H9 (cell line): Measurements from ENCODE around the gene GPATCH3. TPM values are rescaled to one million over a fixed set of nuclear protein-coding genes. Genes with fewer than 3 reads are reported as not detected.
A peak's percentile ranks its signal among the peaks of the same experiment; 100 is the strongest.

Experiments
- DNase-seq: peaks from one replicate; pipeline ENCODE4 v3.0.0-alpha.2; 2017
- H2AFZ ChIP-seq: one replicate; pipeline ENCODE4 v1.6.1; 2013; ENCODE audit warnings: mild to moderate bottlenecking, low read length, control low read depth, moderate library complexity
- H2AK5ac ChIP-seq: 2 replicates; pipeline ENCODE4 v1.6.1; 2013; ENCODE audit warnings: low read length, control low read depth, mixed read lengths; ENCODE audit not compliant: insufficient read length
- H2BK120ac ChIP-seq: one replicate; pipeline ENCODE4 v1.6.1; 2013; ENCODE audit warnings: low read depth, mild to moderate bottlenecking, low read length, control low read depth, inconsistent platforms; ENCODE audit not compliant: poor library complexity, severe bottlenecking
- H2BK12ac ChIP-seq: 2 replicates; pipeline ENCODE4 v1.6.1; 2013; ENCODE audit warnings: low read length, control low read depth, mixed read lengths, low read depth; ENCODE audit not compliant: insufficient read length
- H2BK15ac ChIP-seq: 2 replicates; pipeline ENCODE4 v1.6.1; 2013; ENCODE audit warnings: low read depth, low read length, control low read depth
- H2BK20ac ChIP-seq: one replicate; pipeline ENCODE4 v1.6.1; 2013; ENCODE audit warnings: low read depth, mild to moderate bottlenecking, low read length, control low read depth, inconsistent platforms; ENCODE audit not compliant: poor library complexity, severe bottlenecking
- H2BK5ac ChIP-seq: 2 replicates; pipeline ENCODE4 v1.6.1; 2013; ENCODE audit warnings: low read length, control low read depth, mixed read lengths; ENCODE audit not compliant: insufficient read length
- H3K14ac ChIP-seq: 2 replicates; pipeline ENCODE4 v1.6.1; 2013; ENCODE audit warnings: low read length, control low read depth; ENCODE audit not compliant: insufficient read depth
- H3K18ac ChIP-seq: 2 replicates; pipeline ENCODE4 v1.6.1; 2013; ENCODE audit warnings: low read depth, mild to moderate bottlenecking, mixed read lengths, low read length, control low read depth; ENCODE audit not compliant: insufficient read length
- H3K23ac ChIP-seq: 2 replicates; pipeline ENCODE4 v1.6.1; 2013; ENCODE audit warnings: low read length, control low read depth, mixed read lengths, low read depth; ENCODE audit not compliant: insufficient read length
- H3K23me2 ChIP-seq: 2 replicates; pipeline ENCODE4 v1.6.1; 2013; ENCODE audit warnings: low read depth, mild to moderate bottlenecking, mixed read lengths, low read length, control low read depth; ENCODE audit not compliant: insufficient read length, poor library complexity, severe bottlenecking
- H3K27ac ChIP-seq: 2 replicates; pipeline ENCODE4 v1.5.1; 2013; ENCODE audit warnings: low read length, control low read depth, mixed read lengths, low read depth; ENCODE audit not compliant: insufficient read length
- H3K27me3 ChIP-seq: 2 replicates; pipeline ENCODE4 v1.6.1; 2013; ENCODE audit warnings: low read length, control low read depth, inconsistent platforms; ENCODE audit not compliant: insufficient read depth
- H3K4ac ChIP-seq: 2 replicates; pipeline ENCODE4 v1.6.1; 2013; ENCODE audit warnings: low read depth, mild to moderate bottlenecking, control low read depth, inconsistent platforms, low read length, moderate library complexity
- H3K4me1 ChIP-seq: 2 replicates; pipeline ENCODE4 v1.6.1; 2013; ENCODE audit warnings: low read length, control low read depth, inconsistent platforms; ENCODE audit not compliant: insufficient read depth
- H3K4me2 ChIP-seq: 2 replicates; pipeline ENCODE4 v1.6.1; 2013; ENCODE audit warnings: low read length, control low read depth, mixed read lengths; ENCODE audit not compliant: insufficient read length, insufficient read depth
- H3K56ac ChIP-seq: 2 replicates; pipeline ENCODE4 v1.6.1; 2013; ENCODE audit warnings: low read depth, mild to moderate bottlenecking, mixed read lengths, low read length, control low read depth; ENCODE audit not compliant: insufficient read length
- H3K79me1 ChIP-seq: 2 replicates; pipeline ENCODE4 v1.6.1; 2013; ENCODE audit warnings: low read depth, mild to moderate bottlenecking, moderate library complexity, low read length, control low read depth, inconsistent platforms; ENCODE audit not compliant: insufficient read depth, poor library complexity, severe bottlenecking
- H3K79me2 ChIP-seq: 2 replicates; pipeline ENCODE4 v1.6.1; 2013; ENCODE audit warnings: low read length, control low read depth, inconsistent platforms; ENCODE audit not compliant: insufficient read depth
- H3K9ac ChIP-seq: 2 replicates; pipeline ENCODE4 v1.6.1; 2013; ENCODE audit warnings: low read length, control low read depth, mixed read lengths; ENCODE audit not compliant: insufficient read length; ENCODE audit errors: extremely low read depth
- H3K9me3 ChIP-seq: one replicate; pipeline ENCODE4 v1.6.1; 2013; ENCODE audit warnings: low read depth, low read length, inconsistent platforms; ENCODE audit not compliant: control insufficient read depth
- H3T11ph ChIP-seq: one replicate; pipeline ENCODE4 v1.6.1; 2013; ENCODE audit warnings: mild to moderate bottlenecking, low read length, control low read depth, inconsistent platforms
- H4K20me1 ChIP-seq: one replicate; pipeline ENCODE4 v1.6.1; 2013; ENCODE audit not compliant: control insufficient read depth, insufficient read length, insufficient read depth
- H4K5ac ChIP-seq: 2 replicates; pipeline ENCODE4 v1.6.1; 2013; ENCODE audit warnings: low read depth, mild to moderate bottlenecking, mixed read lengths, low read length, control low read depth; ENCODE audit not compliant: insufficient read length
- H4K8ac ChIP-seq: replicated peaks from 2 replicates; pipeline ENCODE4 v1.6.1; 2013; ENCODE audit warnings: low read length, control low read depth, mixed read lengths, low read depth; ENCODE audit not compliant: insufficient read length
- H4K91ac ChIP-seq: 2 replicates; pipeline ENCODE4 v1.6.1; 2013; ENCODE audit warnings: low read depth, mild to moderate bottlenecking, moderate library complexity, mixed read lengths, low read length, control low read depth; ENCODE audit not compliant: insufficient read length
- H3K27ac Mint-ChIP-seq, 3 experiments: 2 replicates in 2 of 3; 3 replicates in 1 of 3; pipeline ENCODE4 v1.8.0; 2020 to 2021; ENCODE audit warnings: mixed read lengths in 3 of 3, mild to moderate bottlenecking in 1 of 3, moderate library complexity in 1 of 3
- H3K27me3 Mint-ChIP-seq: 2 replicates; pipeline ENCODE4 v1.8.0; 2021; ENCODE audit warnings: low read depth, mild to moderate bottlenecking, moderate library complexity, mixed read lengths
- H3K36me3 Mint-ChIP-seq, 3 experiments: 2 replicates in 2 of 3; 3 replicates in 1 of 3; pipeline ENCODE4 v1.8.0; 2020 to 2021; ENCODE audit warnings: low read depth in 3 of 3, mixed read lengths in 3 of 3; ENCODE audit not compliant: insufficient read depth in 1 of 3
- H3K4me1 Mint-ChIP-seq, 2 experiments: 2 replicates each; pipeline ENCODE4 v1.8.0; 2020; ENCODE audit warnings: mixed read lengths in 2 of 2
- H3K4me3 Mint-ChIP-seq, 2 experiments: 2 replicates in 1 of 2; 3 replicates in 1 of 2; pipeline ENCODE4 v1.8.0; 2020 to 2021; ENCODE audit warnings: mild to moderate bottlenecking in 2 of 2, mixed read lengths in 2 of 2, moderate library complexity in 1 of 2
- H3K9me3 Mint-ChIP-seq, 2 experiments: 2 replicates in 1 of 2; 3 replicates in 1 of 2; pipeline ENCODE4 v1.8.0; 2020; ENCODE audit warnings: mild to moderate bottlenecking in 2 of 2, mixed read lengths in 2 of 2, moderate library complexity in 1 of 2
- CTCF ChIP-seq: fragments of 200-600 bp; sonication (generic); conservative IDR thresholded peaks from 3 replicates; pipeline ENCODE4 v1.8.0; 2021; ENCODE audit warnings: antibody characterized with exemption, mild to moderate bottlenecking
- WGBS: extraction: QIAGEN DNeasy Blood & Tissue Kit; methylation state at CpG from one replicate; pipeline ENCODE4 v1.1.7; 2013; ENCODE audit warnings: missing lambda C conversion rate, low lambda C conversion rate, mixed read lengths; ENCODE audit not compliant: insufficient read length; ENCODE audit errors: extremely low coverage; 5-methylcytosine and 5-hydroxymethylcytosine counted together
- total RNA-seq: library from RNA; stranded (reverse); gene quantifications from 2 replicates; pipeline ENCODE4 v1.2.1, GENCODE V29; 2021

The GPATCH3 gene
- total RNA-seq, 1 experiment from 2014 or later, result 19.4 TPM

DNA sequence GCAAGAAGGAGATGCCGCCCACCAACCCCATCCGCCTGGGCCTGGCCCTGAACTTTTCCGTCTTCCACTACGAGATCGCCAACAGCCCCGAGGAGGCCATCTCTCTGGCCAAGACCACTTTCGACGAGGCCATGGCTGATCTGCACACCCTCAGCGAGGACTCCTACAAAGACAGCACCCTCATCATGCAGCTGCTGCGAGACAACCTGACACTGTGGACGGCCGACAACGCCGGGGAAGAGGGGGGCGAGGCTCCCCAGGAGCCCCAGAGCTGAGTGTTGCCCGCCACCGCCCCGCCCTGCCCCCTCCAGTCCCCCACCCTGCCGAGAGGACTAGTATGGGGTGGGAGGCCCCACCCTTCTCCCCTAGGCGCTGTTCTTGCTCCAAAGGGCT is 36.6 kb downstream of the GPATCH3 start:
- no peaks in the 10 kb centered on the region; the same call in 1 of the 2 replicates for H3K27me3 ChIP-seq
- H3K79me1 ChIP-seq, result no peaks in the 10 kb centered on the region
- no peak overlapping the region for H2BK5ac ChIP-seq
- H4K20me1 ChIP-seq, result no peaks in the 10 kb centered on the region
- peak overlapping the region in 1 of 3 experiments; percentile 73; a peak in 1 of 7 replicates for H3K27ac Mint-ChIP-seq
- H3K36me3 Mint-ChIP-seq, result no peaks in the 10 kb centered on the region
- H3K4ac ChIP-seq, result no peak overlapping the region
- H3T11ph ChIP-seq, result no peak overlapping the region
- no peak overlapping the region for H2AFZ ChIP-seq
- no peak for TF ChIP-seq CTCF
- H3K4me1 ChIP-seq, result no peaks in the 10 kb centered on the region; the same call in 1 of the 2 replicates
- no peak for DNase-seq
- no peak overlapping the region for H2BK12ac ChIP-seq
- H3K79me2 ChIP-seq, result no peaks in the 10 kb centered on the region
- no peak overlapping the region for H4K5ac ChIP-seq
- no peak overlapping the region for H2BK15ac ChIP-seq
- H3K23ac ChIP-seq, result no peak overlapping the region
- H2BK20ac ChIP-seq, result no peak overlapping the region
- no peaks in the 10 kb centered on the region for H3K9me3 ChIP-seq
- H2AK5ac ChIP-seq, result no peak overlapping the region
- no peaks in the 10 kb centered on the region for H3K9me3 Mint-ChIP-seq
- H3K4me3 Mint-ChIP-seq, result peak overlapping the region; percentile 34 to 69; a peak in 4 of 5 replicates
- H3K4me2 ChIP-seq, result peak overlapping the region; percentile 73
- peaks cover 4% of the 10 kb centered on the region for H3K23me2 ChIP-seq
- H4K91ac ChIP-seq, result no peak overlapping the region
- H4K8ac ChIP-seq, result no peak overlapping the region
- no peak overlapping the region for H3K9ac ChIP-seq
- H2BK120ac ChIP-seq, result no peak overlapping the region
- H3K27ac ChIP-seq, result no peak overlapping the region
- no peak overlapping the region for H3K56ac ChIP-seq
- H3K27me3 Mint-ChIP-seq, result peaks cover 20% of the 10 kb centered on the region
- H3K18ac ChIP-seq, result no peak overlapping the region
- WGBS, result no CpG with 5 or more reads among the region's 20 CpGs
- peaks cover 38 to 40% of the 10 kb centered on the region in 2 experiments for H3K4me1 Mint-ChIP-seq
- no peak overlapping the region; the same call in 1 of the 2 replicates for H3K14ac ChIP-seq
